SKM-1 (cell line): ENCODE results near the gene ITGB2.
"Not testable (repeated sequence)": the region's sequence is repeated elsewhere in the genome, so short reads cannot be mapped to it uniquely, and the experiment has no call there.

Experiments used
- DNase-seq: peaks from one replicate; lab custom pipeline; 2025; ENCODE audit not compliant: unreplicated experiment; lab: John Stamatoyannopoulos, UW

ITGB2 gene

DNA sequence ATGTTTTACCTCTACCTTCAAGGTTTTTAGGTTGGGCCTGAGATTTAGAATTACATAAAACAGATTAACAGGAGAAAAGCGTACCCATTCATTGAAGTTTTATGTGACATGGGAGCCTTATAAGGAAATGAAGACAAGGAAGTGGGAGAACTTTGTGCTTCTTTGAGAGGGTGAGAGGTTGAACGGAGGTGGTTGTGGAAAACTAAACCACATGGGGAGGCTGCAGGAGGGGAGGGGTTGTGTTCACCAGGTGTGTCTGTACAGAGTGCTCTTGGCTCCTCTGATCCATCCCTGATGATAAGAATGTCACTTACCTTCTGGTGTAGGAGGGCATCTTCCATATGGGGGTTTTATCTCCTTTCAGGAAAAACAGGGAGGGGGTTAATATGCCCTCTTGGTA is 21.9 kb upstream of the ITGB2 start:
- DNase-seq, result no peak

DNA sequence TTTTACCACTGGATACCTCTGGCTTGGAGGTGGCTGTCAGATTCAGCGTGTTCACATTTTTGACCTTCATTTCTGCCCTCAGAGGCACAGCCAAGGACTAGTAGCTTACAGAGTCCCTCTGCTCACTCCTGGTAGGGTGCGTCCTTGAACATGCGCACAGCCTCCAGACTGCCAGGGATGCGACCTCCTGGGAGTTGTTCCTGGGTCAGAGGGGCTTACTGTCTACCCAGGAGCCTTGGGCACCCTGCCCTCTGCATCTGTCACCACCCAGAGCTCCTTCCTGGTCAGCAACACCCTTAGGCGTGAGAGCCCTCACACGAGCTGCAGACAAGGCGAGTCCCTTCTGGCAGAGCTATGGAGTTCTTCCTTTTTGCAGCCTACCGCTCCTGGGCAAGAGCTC is 20.9 kb upstream of the ITGB2 start:
- no peak for DNase-seq

GRCh38 chr21:44940116-44940631 is 19.5 kb upstream of the ITGB2 start:
- DNase-seq, result no peak

DNA sequence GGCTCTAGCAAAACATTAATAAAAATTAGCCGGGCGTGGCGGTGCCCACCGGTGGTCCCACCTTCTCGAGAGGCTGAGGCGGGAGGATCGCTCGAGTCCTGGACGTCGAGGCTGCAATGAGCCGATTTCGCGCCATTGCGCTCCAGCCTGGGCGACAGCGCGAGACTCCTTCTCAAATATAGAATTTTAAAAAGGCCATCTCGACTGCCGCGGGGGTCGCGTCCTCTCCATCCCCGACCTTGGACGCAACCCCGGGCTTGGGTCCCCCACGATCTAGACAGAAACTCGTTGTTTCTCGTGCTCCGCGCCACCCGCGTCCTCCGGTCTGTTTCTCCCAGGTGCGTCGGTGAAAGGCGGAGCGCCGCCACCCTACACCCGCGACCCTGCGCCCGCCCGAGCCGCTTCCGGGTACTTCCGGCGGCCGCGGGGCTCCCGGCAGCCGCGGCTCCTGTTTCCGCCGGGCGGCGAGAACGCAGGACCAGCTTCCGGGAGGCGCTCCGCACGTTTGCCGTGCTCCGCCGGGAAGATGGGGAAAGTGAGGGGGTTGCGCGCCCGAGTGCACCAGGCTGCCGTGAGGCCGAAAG is 18.9 kb upstream of the ITGB2 start, which contains the start of gene SLX9:
TSS of gene SLX9 (plus strand) at position 498 of the 584 bp plus-strand sequence. CDS start at position 527, 29 bp downstream.
- DNase-seq, result peak; percentile 78

- no peak for DNase-seq
Measured at GRCh38 chr21:44938772-44939531, 18.3 kb upstream of the ITGB2 start.

DNA sequence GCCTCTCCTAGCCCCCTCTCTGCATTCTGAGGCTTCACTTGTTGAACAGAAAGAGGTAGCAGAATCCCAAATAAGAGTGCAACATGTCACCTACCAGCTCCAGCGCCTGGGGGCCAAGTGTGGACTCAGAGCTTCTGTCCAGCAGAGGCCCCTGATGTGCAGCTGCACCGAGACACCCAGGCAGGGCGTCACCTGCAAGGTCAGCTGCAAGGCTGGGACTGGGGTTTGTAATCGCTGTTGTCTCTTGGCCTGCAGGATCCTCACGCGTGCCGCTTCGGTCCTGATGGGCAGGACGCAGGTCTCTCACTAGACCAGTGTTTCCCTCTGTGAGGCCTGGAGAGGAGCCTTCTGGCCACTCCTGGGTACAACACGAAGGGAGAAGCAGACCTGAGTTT is 14.8 kb upstream of the ITGB2 start:
- DNase-seq, result no peak

DNA sequence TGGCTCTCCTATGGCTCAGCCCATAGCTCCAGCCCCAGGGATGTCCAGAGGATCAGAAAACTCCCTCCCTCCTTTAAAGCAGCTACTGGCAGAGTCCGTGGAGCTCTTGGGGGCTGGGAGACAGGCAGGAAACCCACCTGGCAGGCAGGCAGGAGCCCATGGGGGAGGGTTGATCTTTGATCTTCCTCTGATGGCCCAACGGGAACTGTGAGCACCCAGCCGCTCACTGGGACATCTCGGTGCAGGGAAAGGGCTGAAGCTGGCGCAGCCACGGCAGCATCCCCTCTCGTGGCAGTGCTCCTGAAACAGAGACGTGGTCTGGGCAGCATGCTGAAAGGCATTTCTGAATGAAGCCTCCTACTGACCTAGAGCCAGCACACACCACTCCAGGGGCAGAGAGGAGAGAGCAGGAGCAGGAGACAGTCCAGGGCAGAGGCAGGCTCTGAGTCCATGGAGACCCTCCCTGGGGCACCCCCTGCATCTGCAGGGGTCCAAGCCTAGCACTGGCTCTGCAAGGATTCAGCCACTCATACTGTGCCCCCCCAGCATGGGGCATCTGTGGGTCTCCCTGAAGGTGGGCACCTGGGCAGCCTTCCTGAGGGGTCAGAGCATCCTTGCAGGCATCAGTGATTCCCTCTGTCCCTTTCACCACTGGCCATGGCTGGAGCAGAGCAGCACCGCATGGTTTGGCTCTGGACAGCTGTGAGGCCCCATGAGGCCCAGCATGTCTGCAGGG is 14.3 kb upstream of the ITGB2 start:
- no peak for DNase-seq

- DNase-seq, result no peak
Measured at GRCh38 chr21:44934276-44934675, 13.6 kb upstream of the ITGB2 start.

- no peak for DNase-seq
Measured at GRCh38 chr21:44933918-44934260, 13.2 kb upstream of the ITGB2 start.

- DNase-seq, result no peak
Measured at GRCh38 chr21:44933199-44933917, 12.7 kb upstream of the ITGB2 start.

DNA sequence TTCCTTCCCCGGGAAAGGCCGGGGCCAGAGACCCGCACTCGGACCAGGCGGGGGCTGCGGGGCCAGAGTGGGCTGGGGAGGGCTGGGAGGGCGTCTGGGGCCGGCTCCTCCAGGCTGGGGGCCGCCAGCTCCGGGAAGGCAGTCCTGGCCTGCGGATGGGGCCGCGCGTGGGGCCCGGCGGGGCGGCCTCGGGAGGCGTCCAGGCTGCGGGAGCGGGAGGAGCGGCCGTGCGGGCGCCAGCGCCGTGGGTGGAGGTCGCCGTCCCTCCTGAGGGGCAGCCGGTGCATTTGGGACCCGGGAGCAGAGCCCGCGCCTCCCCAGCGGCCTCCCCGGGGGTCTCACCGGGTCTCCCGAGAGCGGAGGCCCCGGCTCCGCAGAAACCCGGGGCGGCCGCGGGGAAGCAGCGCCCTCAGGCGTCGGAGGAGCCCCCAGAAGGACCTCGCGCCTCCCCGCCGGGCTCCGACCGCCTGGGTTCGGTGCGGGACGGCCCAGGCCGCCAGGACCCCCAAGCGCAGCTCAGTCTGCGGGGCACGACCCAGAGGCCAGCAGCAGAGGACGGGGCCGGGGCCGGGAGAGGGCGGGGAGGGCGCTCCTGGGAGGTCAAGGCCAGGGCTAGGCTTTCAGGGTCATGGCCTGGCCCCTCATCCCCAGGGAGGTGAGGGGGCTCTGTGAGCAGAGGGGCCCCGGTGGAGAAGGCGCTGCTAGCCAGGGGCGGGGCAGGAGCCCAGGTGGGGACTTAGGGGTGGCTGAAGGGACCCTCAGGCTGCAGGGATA is 11.9 kb upstream of the ITGB2 start:
- no peak for DNase-seq

GRCh38 chr21:44931501-44932407 is 11.1 kb upstream of the ITGB2 start:
- no peak for DNase-seq

DNA sequence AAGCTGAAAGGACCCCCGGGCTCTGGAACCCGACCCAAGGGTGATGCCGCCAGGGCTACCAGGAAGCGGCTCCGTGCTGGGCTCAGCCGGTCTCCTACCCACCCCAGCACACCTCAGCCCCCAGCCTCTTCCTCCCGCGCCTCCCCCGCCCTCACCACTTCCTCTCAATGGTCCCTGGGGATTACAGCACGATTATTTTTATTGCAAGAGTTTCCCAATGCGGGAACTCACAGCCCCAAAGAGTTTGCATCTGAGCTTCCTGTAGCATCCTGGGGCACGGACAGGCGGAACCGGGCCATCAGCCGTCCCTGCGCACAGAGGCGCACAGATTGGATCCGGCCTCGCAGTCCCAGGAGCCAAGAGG is 10.4 kb upstream of the ITGB2 start:
- peak; percentile 65 for DNase-seq

GRCh38 chr21:44930543-44930981 is 9.9 kb upstream of the ITGB2 start:
- DNase-seq, result no peak

DNA sequence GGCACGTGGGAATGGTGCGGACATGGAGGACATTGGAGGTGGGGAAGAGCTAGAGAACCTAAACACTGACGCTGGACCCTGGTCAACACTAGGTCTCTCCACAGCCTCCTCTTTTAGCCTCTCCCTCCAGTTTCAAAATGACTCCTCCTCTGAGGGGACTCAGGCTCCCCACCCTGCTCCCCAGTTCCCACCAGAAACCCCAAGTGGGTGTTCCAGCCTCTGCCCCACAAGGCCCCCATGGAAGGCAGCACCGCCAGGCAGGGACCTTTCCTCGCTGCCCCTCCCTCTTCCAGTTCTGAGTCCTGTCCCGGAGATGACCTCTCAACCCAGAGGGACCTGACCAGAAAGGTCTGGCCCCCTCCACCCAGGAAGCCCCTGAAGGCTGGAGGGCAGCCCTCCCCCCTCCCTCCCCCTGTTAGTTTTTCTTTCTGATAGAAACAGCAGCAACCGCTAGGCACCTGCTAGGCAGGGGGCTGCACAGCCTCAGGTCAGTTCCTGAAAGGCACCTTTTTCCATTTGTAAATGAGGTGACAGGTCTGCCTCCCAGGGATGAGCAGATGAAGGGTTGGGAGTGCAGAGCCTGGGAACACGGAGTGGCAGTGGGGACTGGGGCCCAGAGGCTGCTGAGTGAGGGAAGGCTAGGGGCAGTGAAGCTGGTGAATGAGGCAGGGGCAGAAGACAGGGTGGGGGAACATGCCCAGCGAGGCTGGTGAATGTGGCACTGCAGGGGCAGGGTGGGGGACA is 9.3 kb upstream of the ITGB2 start:
- DNase-seq, result no peak

DNA sequence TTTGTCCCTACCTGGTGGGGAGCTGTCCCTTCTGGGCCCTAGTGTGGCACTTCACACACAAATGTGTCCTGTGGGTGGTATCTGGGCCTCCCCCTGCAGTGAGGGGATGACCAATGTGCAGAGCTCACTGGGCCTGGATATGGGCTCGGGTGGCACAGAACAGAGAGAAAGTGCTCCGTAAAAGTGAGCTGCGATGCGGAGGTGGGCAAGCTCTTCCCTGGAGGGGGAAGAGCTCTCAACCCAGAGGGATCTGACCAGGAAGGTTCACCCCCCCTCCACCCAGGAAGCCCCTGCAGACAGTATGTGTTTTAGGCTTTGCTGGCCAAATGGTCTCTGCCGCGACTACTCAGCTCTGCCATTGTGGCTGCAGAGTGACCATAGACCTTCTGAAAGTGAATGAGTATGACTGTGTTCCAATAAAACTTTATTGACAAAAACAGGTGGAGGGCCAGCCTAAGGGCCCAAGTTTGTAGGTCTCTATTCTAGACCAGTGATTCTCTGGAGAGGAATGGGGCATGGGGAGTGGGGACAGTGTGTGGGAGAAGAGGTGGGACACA is 8.6 kb upstream of the ITGB2 start:
- no peak for DNase-seq

DNA sequence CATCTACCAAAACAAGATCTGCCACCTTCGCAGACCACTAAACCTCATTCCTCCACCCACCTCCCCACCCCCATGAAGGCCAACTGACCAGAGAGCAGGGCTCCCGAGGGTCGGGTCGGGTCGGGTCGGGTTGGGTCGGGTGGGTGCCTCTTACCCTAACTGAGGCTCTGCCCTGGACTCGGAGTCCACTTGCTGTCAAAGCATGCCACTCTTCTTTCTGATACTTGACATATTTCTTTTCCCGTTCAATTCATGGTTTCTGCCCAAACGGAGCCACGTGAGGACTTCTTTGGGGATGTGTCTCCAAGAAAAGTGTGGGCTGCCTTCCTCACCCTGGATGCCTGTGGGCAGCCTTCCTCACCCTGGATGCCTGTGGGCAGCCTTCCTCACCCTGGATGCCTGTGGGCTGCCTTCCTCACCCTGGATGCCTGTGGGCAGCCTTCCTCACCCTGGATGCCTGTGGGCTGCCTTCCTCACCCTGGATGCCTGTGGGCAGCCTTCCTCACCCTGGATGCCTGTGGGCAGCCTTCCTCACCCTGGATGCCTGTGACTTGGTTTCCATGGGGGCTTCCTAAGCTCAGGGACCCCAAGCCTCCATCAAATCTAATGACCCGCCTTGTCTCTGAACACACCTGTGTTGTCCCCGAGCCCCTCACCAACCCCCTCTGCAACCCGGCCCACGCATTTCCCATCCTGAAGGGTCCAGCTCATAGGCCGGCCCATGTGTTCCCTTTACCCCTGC is 8.0 kb upstream of the ITGB2 start:
- DNase-seq, result not testable (repeated sequence)
